Caco-2 (cell line): ENCODE measurements around the gene APLP1. TPM values are rescaled to one million over a fixed set of nuclear protein-coding genes. Genes with fewer than 3 reads are reported as not detected.
"Not testable (repeated sequence)": the region's sequence is repeated elsewhere in the genome, so short reads cannot be mapped to it uniquely, and the experiment has no call there.

Source experiments
- BruUV-seq: library from RNA; stranded (reverse); fragments of 400-500 nt; replicated peaks from 2 replicates; lab custom pipeline; 2021; lab: Mats Ljungman, UMichigan
- CTCF ChIA-PET: fragments of 300-600 bp; sonication (Branson Sonifier 250); formaldehyde crosslinking; loops from one replicate; lab custom pipeline; 2022; ENCODE audit warnings: antibody characterized with exemption; lab: Charles Lee
- POLR2A ChIA-PET: fragments of 300-600 bp; sonication (Branson Sonifier 250); formaldehyde crosslinking; loops from one replicate; lab custom pipeline; 2022; ENCODE audit warnings: antibody characterized with exemption; lab: Charles Lee
- DNase-seq, 2 experiments: peaks; one replicate each; pipeline versions ENCODE4 v3.0.0 to v3.0.0-alpha.2; 2020 to 2022
- H3K27me3 ChIP-seq: replicated peaks from 2 replicates; pipeline ENCODE4 v1.6.0; 2011; ENCODE audit warnings: low read length; ENCODE audit not compliant: control insufficient read depth, insufficient read depth
- H3K36me3 ChIP-seq: 2 replicates; pipeline ENCODE4 v1.5.1; 2011; ENCODE audit warnings: low read length; ENCODE audit not compliant: control insufficient read depth, insufficient read depth
- H3K4me1 ChIP-seq: fragments of 250-450 bp; sonication (Bioruptor Pico); 2 replicates; pipeline ENCODE4 v1.5.1; 2020; ENCODE audit warnings: mild to moderate bottlenecking
- H3K4me3 ChIP-seq: 2 replicates; pipeline ENCODE4 v1.5.1; 2011; ENCODE audit warnings: low read depth, mild to moderate bottlenecking, control low read depth, low read length
- H3K9me3 ChIP-seq: fragments of 250-450 bp; sonication (Bioruptor Pico); 2 replicates; pipeline ENCODE4 v1.5.1; 2020; ENCODE audit warnings: mild to moderate bottlenecking, moderate library complexity
- H3K27ac Mint-ChIP-seq: one replicate; pipeline ENCODE4 v1.8.0; 2022; ENCODE audit warnings: mixed read lengths; ENCODE audit not compliant: unreplicated experiment
- H3K27me3 Mint-ChIP-seq: one replicate; pipeline ENCODE4 v1.8.0; 2022; ENCODE audit warnings: mixed read lengths; ENCODE audit not compliant: insufficient read depth, unreplicated experiment
- H3K36me3 Mint-ChIP-seq: one replicate; pipeline ENCODE4 v1.8.0; 2022; ENCODE audit warnings: mild to moderate bottlenecking, mixed read lengths; ENCODE audit not compliant: insufficient read depth, unreplicated experiment
- H3K4me1 Mint-ChIP-seq: one replicate; pipeline ENCODE4 v1.8.0; 2022; ENCODE audit warnings: low read depth, mixed read lengths; ENCODE audit not compliant: unreplicated experiment
- H3K4me3 Mint-ChIP-seq: one replicate; pipeline ENCODE4 v1.8.0; 2022; ENCODE audit warnings: mild to moderate bottlenecking, moderate library complexity, mixed read lengths; ENCODE audit not compliant: unreplicated experiment
- H3K9me3 Mint-ChIP-seq: one replicate; pipeline ENCODE4 v1.8.0; 2022; ENCODE audit warnings: mixed read lengths; ENCODE audit not compliant: unreplicated experiment
- intact Hi-C: fragments of 100-400 bp; cut with micrococcal nuclease; formaldehyde crosslinking; loops from one replicate; pipeline ENCODE4 v1.10.0; 2022; ENCODE audit not compliant: unreplicated experiment
- total RNA-seq: library from RNA; stranded (reverse); gene quantifications from 2 replicates; pipeline ENCODE4 v1.2.3, GENCODE V29; 2022
- TF ChIP-seq, protein P1 (sequence below), 2 experiments: fragments of 200-600 bp in 1 of 2; IDR thresholded peaks; 1 replicate in 1 of 2; 2 replicates in 1 of 2; pipeline versions ENCODE4 v1.5.1 to v1.8.0; 2011 to 2022; ENCODE audit warnings: antibody characterized with exemption in 1 of 2, control low read depth in 1 of 2, inconsistent platforms in 1 of 2, low read depth in 1 of 2, low read length in 1 of 2, mild to moderate bottlenecking in 1 of 2, moderate library complexity in 1 of 2; ENCODE audit not compliant: insufficient read depth in 1 of 2, severe bottlenecking in 1 of 2, unreplicated experiment in 1 of 2

Gene APLP1
- total RNA-seq, 1 experiment from 2014 or later: 6.5 TPM

DNA sequence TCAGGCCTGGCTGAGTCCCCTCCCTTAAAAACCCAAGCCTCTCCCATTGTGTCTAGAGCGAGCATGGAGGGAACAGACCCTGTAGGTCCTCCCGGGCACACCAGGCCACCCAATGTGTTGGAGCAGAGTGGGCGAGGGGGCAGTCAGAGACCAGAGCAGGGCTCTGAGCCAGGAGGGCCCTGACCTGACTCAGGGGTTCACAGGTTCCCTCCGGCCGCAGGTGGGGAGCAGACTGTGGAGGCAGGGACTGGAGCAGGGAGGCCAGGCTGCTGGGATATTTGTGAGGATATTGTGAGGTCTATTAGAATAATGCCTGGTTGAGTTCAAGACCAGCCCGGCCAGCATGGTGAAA lies 41.3 kb downstream of the APLP1 start:
- H3K27ac Mint-ChIP-seq: no peak overlapping the region
- H3K4me1 ChIP-seq: no peaks in the 10 kb centered on the region
- no peaks in the 10 kb centered on the region for H3K4me1 Mint-ChIP-seq
- H3K27me3 ChIP-seq: 0 out of 2 replicates have a peak, but pooled peaks cover 1% of the 10 kb centered on the region
- no peak overlapping the region for H3K4me3 Mint-ChIP-seq
- H3K36me3 ChIP-seq: no peaks in the 10 kb centered on the region
- BruUV-seq: no TSS peak
- TF ChIP-seq, protein P1, sequence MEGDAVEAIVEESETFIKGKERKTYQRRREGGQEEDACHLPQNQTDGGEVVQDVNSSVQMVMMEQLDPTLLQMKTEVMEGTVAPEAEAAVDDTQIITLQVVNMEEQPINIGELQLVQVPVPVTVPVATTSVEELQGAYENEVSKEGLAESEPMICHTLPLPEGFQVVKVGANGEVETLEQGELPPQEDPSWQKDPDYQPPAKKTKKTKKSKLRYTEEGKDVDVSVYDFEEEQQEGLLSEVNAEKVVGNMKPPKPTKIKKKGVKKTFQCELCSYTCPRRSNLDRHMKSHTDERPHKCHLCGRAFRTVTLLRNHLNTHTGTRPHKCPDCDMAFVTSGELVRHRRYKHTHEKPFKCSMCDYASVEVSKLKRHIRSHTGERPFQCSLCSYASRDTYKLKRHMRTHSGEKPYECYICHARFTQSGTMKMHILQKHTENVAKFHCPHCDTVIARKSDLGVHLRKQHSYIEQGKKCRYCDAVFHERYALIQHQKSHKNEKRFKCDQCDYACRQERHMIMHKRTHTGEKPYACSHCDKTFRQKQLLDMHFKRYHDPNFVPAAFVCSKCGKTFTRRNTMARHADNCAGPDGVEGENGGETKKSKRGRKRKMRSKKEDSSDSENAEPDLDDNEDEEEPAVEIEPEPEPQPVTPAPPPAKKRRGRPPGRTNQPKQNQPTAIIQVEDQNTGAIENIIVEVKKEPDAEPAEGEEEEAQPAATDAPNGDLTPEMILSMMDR (IDR thresholded peaks at IDR 0.05; ENCODE audit: insufficient read depth in 1 of 2, low read depth in 1 of 2, low read length in 1 of 2, severe bottlenecking in 1 of 2, unreplicated experiment in 1 of 2): no peak
- H3K36me3 Mint-ChIP-seq: no peaks in the 10 kb centered on the region
- POLR2A ChIA-PET: no interaction called here
- no peak for DNase-seq
- H3K4me3 ChIP-seq: no peak overlapping the region
- no peaks in the 10 kb centered on the region for H3K9me3 ChIP-seq
- CTCF ChIA-PET: interaction anchor here (1.1 kb wide), 1 partner anchor 22 kb away, joined by 3 read pairs; no protein-coding TSS in a partner anchor
- intact Hi-C loops: no loop called here
- peaks cover under 1% of the 10 kb centered on the region for H3K27me3 Mint-ChIP-seq
- no peaks in the 10 kb centered on the region for H3K9me3 Mint-ChIP-seq

DNA sequence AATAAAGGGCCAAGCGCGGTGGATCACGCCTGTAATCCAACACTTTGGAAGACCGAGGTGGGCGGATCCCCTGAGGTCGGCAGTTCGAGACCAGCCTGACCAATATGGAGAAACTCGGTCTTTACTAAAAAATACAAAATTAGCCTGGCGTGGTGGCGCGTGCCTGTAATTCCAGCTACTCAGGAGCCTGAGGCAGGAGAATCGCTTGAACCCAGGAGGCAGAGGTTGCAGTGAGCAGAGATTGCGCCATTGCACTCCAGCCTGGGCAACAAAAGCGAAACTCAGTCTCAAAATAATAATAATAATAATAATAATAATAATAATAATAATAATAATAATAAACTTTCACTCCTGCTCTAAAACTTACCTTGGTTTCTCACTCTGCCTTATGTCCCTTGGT lies 42.0 kb downstream of the APLP1 start:
- H3K9me3 Mint-ChIP-seq, H3K4me3 ChIP-seq, H3K27ac Mint-ChIP-seq, BruUV-seq, DNase-seq, H3K4me3 Mint-ChIP-seq, POLR2A ChIA-PET, H3K9me3 ChIP-seq, H3K27me3 Mint-ChIP-seq, H3K4me1 ChIP-seq, H3K36me3 Mint-ChIP-seq, intact Hi-C loops, H3K36me3 ChIP-seq, H3K27me3 ChIP-seq, H3K4me1 Mint-ChIP-seq, CTCF ChIA-PET: not testable (repeated sequence)

DNA sequence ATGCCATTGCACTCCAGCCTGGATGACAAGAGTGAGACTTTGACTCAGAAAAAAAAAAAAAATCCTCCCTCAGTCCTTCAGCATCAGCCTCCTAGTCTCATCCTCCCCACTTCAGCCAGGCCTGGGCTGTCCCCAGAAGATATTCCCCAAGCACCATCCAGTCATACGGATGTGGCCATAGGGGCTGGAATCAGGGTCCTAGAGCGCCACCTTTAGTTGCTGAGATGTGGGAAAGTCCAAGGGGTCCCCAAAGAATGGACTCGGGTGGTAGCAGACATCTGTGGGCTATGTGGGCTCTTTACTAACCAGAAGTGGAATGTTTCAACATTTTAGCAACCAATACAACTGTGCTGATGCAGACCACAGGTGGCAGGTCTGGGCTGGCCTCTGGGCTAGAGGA lies 42.8 kb downstream of the APLP1 start:
- intact Hi-C loops: no loop called here
- 0 out of 2 replicates have a peak, but pooled peaks cover 1% of the 10 kb centered on the region for H3K27me3 ChIP-seq
- H3K27me3 Mint-ChIP-seq: peaks cover 7% of the 10 kb centered on the region
- no peak overlapping the region for H3K27ac Mint-ChIP-seq
- CTCF ChIA-PET: no interaction called here
- TF ChIP-seq, protein P1 (IDR thresholded peaks at IDR 0.05; ENCODE audit: insufficient read depth in 1 of 2, low read depth in 1 of 2, low read length in 1 of 2, severe bottlenecking in 1 of 2, unreplicated experiment in 1 of 2): no peak
- POLR2A ChIA-PET: no interaction called here
- no peak overlapping the region for H3K4me3 ChIP-seq
- no TSS peak for BruUV-seq
- no peaks in the 10 kb centered on the region for H3K36me3 Mint-ChIP-seq
- H3K36me3 ChIP-seq: no peaks in the 10 kb centered on the region
- no peaks in the 10 kb centered on the region for H3K9me3 Mint-ChIP-seq
- H3K4me1 Mint-ChIP-seq: no peaks in the 10 kb centered on the region
- H3K4me3 Mint-ChIP-seq: no peak overlapping the region
- no peaks in the 10 kb centered on the region for H3K9me3 ChIP-seq
- no peak for DNase-seq
- no peaks in the 10 kb centered on the region for H3K4me1 ChIP-seq

DNA sequence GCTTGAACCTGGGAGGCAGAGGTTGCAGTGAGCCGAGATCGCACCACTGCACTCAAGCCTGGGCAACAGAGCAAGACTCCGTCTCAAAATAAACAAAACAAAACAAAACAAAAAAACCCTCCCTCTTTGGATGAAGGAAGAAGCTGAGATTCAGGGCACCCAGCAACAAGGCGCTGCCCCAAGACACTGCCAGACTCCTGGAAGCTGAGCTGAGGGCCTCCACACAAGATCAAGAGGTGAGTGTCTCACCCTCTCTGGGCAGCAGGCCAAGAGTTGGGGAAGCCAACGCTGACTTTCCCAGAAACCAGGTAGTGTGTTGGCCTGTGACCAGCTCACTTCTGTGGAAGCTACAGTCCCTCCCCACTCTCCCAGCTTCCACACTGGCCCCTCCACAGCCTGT lies 43.4 kb downstream of the APLP1 start:
- ChIA-PET POLR2A (no interaction called here), CTCF (no interaction called here)
- Mint-ChIP-seq H3K4me1 (no peaks in the 10 kb centered on the region), H3K27me3 (peaks cover 7% of the 10 kb centered on the region), H3K4me3 (no peak overlapping the region), H3K27ac (no peak overlapping the region), H3K9me3 (no peaks in the 10 kb centered on the region), H3K36me3 (no peaks in the 10 kb centered on the region)
- Histone ChIP-seq H3K27me3 (0 out of 2 replicates have a peak, but pooled peaks cover 1% of the 10 kb centered on the region), H3K4me3 (no peak overlapping the region), H3K36me3 (no peaks in the 10 kb centered on the region), H3K9me3 (no peaks in the 10 kb centered on the region), H3K4me1 (no peaks in the 10 kb centered on the region)
- no peak for DNase-seq
- TF ChIP-seq, protein P1 (IDR thresholded peaks at IDR 0.05; ENCODE audit: insufficient read depth in 1 of 2, low read depth in 1 of 2, low read length in 1 of 2, severe bottlenecking in 1 of 2, unreplicated experiment in 1 of 2): no peak
- no TSS peak for BruUV-seq
- intact Hi-C loops: no loop called here
